HepG2 (cell line): ENCODE measurements around the gene ENTPD6. TPM values are rescaled to one million over a fixed set of nuclear protein-coding genes. Genes with fewer than 3 reads are reported as not detected.

Experiments used
- ATAC-seq: fragments of 200-7000 bp; cut with Tn5 transposase; 3 replicates; pipeline ENCODE4 v1.9.1; 2020; ENCODE audit warnings: mild to moderate bottlenecking, moderate library complexity
- BruUV-seq: library from RNA; stranded (reverse); fragments of 400-500 nt; replicated peaks from 2 replicates; lab custom pipeline; 2021; lab: Mats Ljungman, UMichigan
- CTCF ChIA-PET: fragments of 300-600 bp; formaldehyde crosslinking; extraction: SDS; loops from one replicate; lab custom pipeline; 2021; ENCODE audit warnings: low total read pairs, inconsistent platforms, low intra/inter-chr PET ratio; lab: Yijun Ruan, JAX
- POLR2A ChIA-PET: fragments of 350-600 bp; sonication (Branson Sonifier 250); formaldehyde crosslinking; loops from one replicate; lab custom pipeline; 2020; ENCODE audit warnings: antibody characterized with exemption, inconsistent platforms; lab: Yijun Ruan, JAX
- DNase-seq: peaks from one replicate; pipeline ENCODE4 v3.0.0-alpha.2; 2015; ENCODE audit warnings: low spot score
- FAIRE-seq: peaks from 3 replicates; lab custom pipeline; 2011; peaks lifted over from hg19 to GRCh38; lab: Jason Lieb, UNC
- H2AFZ ChIP-seq: one replicate; pipeline ENCODE4 v1.6.1; 2011; ENCODE audit warnings: low read length, inconsistent platforms
- H3K27ac ChIP-seq: fragments of 300-600 bp; 3 replicates; pipeline ENCODE4 v1.8.0; 2011; ENCODE audit warnings: mixed run types, mild to moderate bottlenecking, mixed read lengths, low read length, inconsistent platforms; ENCODE audit not compliant: insufficient read depth; ENCODE audit errors: extremely low read length
- H3K27me3 ChIP-seq, 2 experiments: fragments of 200-600 bp in 1 of 2; 2 replicates in 1 of 2; 3 replicates in 1 of 2; pipeline versions ENCODE4 v1.6.0 to v1.8.0; 2011; ENCODE audit warnings: low read length in 2 of 2, mild to moderate bottlenecking in 2 of 2, moderate library complexity in 2 of 2, inconsistent platforms in 1 of 2; ENCODE audit not compliant: insufficient read depth in 2 of 2, control insufficient read depth in 1 of 2
- H3K36me3 ChIP-seq, 2 experiments: fragments of 200-600 bp in 1 of 2; replicated peaks in 1 of 2; 2 replicates in 1 of 2; 3 replicates in 1 of 2; pipeline versions ENCODE4 v1.5.1 to v1.8.0; 2011; ENCODE audit warnings: low read length in 2 of 2, inconsistent platforms in 1 of 2; ENCODE audit not compliant: insufficient read depth in 2 of 2, control insufficient read depth in 1 of 2
- H3K4me1 ChIP-seq: 2 replicates; pipeline ENCODE4 v1.5.1; 2012; ENCODE audit warnings: low read length, inconsistent platforms; ENCODE audit not compliant: insufficient read depth
- H3K4me2 ChIP-seq: 2 replicates; pipeline ENCODE4 v1.6.0; 2011; ENCODE audit warnings: low read depth, low read length, inconsistent platforms
- H3K4me3 ChIP-seq, 3 experiments: fragments of 200-600 bp in 1 of 3; sonication (generic), shearing (Covaris generic) in 1 of 3; replicated peaks in 1 of 3; 2 replicates each; pipeline ENCODE4 v1.5.1; 2011 to 2016; ENCODE audit warnings: low read length in 3 of 3, inconsistent platforms in 2 of 3, low read depth in 2 of 3, mild to moderate bottlenecking in 2 of 3, control low read depth in 1 of 3, mixed read lengths in 1 of 3; ENCODE audit not compliant: insufficient read depth in 1 of 3
- H3K79me2 ChIP-seq: one replicate; pipeline ENCODE4 v1.6.1; 2011; ENCODE audit warnings: low read length, inconsistent platforms; ENCODE audit not compliant: insufficient read depth
- H3K9ac ChIP-seq: 2 replicates; pipeline ENCODE4 v1.6.0; 2011; ENCODE audit warnings: mild to moderate bottlenecking, low read depth, low read length, inconsistent platforms; ENCODE audit not compliant: insufficient read depth
- H3K9me3 ChIP-seq: 2 replicates; pipeline ENCODE4 v1.5.1; 2012; ENCODE audit warnings: mild to moderate bottlenecking, low read length
- H4K20me1 ChIP-seq: 2 replicates; pipeline ENCODE4 v1.6.0; 2011; ENCODE audit warnings: inconsistent platforms, mild to moderate bottlenecking, low read length, moderate library complexity; ENCODE audit not compliant: insufficient read depth
- SIX1 ChIP-seq: sonication (generic); formaldehyde crosslinking; IDR thresholded peaks from 2 replicates; pipeline ENCODE4 v1.4.0; 2020; ENCODE audit warnings: missing genetic modification reagents, borderline replicate concordance
- ZNF143 ChIP-seq: sonication (generic); formaldehyde crosslinking; IDR thresholded peaks from 2 replicates; pipeline ENCODE4 v1.4.0; 2020; ENCODE audit warnings: missing genetic modification reagents
- ZNF446 ChIP-seq: sonication (generic); formaldehyde crosslinking; IDR thresholded peaks from 2 replicates; pipeline ENCODE4 v1.5.0; 2020; ENCODE audit warnings: mild to moderate bottlenecking, missing genetic modification reagents
- ZNF609 ChIP-seq: sonication (generic); formaldehyde crosslinking; IDR thresholded peaks from 2 replicates; pipeline ENCODE4 v1.4.0; 2020; ENCODE audit warnings: mild to moderate bottlenecking, missing genetic modification reagents, borderline replicate concordance
- WGBS: methylation state at CpG from one replicate; pipeline ENCODE4 v1.1.6; 2017; ENCODE audit warnings: low lambda C conversion rate; 5-methylcytosine and 5-hydroxymethylcytosine counted together
- in situ Hi-C: cut with HindIII; loops from 2 replicates; pipeline ENCODE4 v1.10.0; 2017; ENCODE audit warnings: low pct_unique_long_range_greater_than_20kb; ENCODE audit not compliant: extremely low pct_ligation_motif_present
- intact Hi-C: fragments of 100-400 bp; cut with micrococcal nuclease; formaldehyde crosslinking; loops from one replicate; pipeline ENCODE4 v1.10.0; 2022; ENCODE audit not compliant: unreplicated experiment
- polyA plus RNA-seq, 8 experiments: library from polyadenylated mRNA; depleted of rRNA in 3 of 8; stranded (reverse) in 7 of 8; unstranded in 1 of 8; fragments of >200 nt; fragmentation: Illumina TruSeq in 4 of 8; extraction: Trizol in 4 of 8; gene quantifications; 2 replicates each; pipeline versions ENCODE4 v1.2.1 to v1.2.3, GENCODE V29; 2011 to 2016; ENCODE audit warnings: low read depth in 4 of 8, missing spikeins in 1 of 8, mixed read lengths in 1 of 8; ENCODE audit not compliant: insufficient read depth in 1 of 8
- total RNA-seq, 5 experiments: library from RNA; depleted of rRNA; stranded (reverse); fragments of >200 nt; fragmentation: Illumina TruSeq; extraction: Trizol; gene quantifications; 2 replicates each; pipeline ENCODE4 v1.2.3, GENCODE V29; 2016; ENCODE audit warnings: low read depth in 1 of 5
- TF ChIP-seq, protein P1 (sequence below): IDR thresholded peaks from 2 replicates; pipeline ENCODE4 v1.6.1; 2016; ENCODE audit warnings: missing biosample characterization, missing genetic modification reagents, low read depth
- TF ChIP-seq, protein P2 (sequence below): sonication (generic); formaldehyde crosslinking; IDR thresholded peaks from 2 replicates; pipeline ENCODE4 v1.5.1; 2020; ENCODE audit warnings: mild to moderate bottlenecking, moderate library complexity, missing genetic modification reagents

ENTPD6 gene
- total and polyA plus RNA-seq, 2 of the 13 experiments (the other 11 are each of a cell fraction or from before 2014, with no cell fraction given), result 164 to 172 TPM

- TF ChIP-seq, protein P1, sequence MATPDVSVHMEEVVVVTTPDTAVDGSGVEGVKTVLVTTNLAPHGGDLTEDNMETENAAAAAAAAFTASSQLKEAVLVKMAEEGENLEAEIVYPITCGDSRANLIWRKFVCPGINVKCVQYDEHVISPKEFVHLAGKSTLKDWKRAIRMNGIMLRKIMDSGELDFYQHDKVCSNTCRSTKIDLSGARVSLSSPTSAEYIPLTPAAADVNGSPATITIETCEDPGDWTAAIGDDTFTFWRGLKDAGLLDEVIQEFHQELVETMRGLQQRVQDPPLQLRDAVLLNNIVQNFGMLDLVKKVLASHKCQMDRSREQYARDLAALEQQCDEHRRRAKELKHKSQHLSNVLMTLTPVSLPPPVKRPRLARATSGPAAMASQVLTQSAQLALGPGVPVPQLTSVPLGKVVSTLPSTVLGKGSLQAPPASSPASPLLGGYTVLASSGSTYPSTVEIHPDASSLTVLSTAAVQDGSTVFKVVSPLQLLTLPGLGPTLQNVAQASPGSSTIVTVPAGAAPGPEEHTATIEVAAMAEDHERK (CRISPR knock-in tag), result no peak
- TF ChIP-seq, all 625 proteins: peak for 2
Measured at GRCh38 chr20:25207149-25207959, 11.8 kb downstream of the ENTPD6 start (continued).

- Histone ChIP-seq H3K27me3 (no peaks in the 10 kb centered on the region), H3K4me1 (peaks cover 12% of the 10 kb centered on the region), H3K9me3 (no peaks in the 10 kb centered on the region), H3K4me2 (no peak overlapping the region), H2AFZ (no peak overlapping the region), H3K79me2 (peaks cover 25% of the 10 kb centered on the region), H3K36me3 (peaks cover 28 to 35% of the 10 kb centered on the region in 2 experiments), H3K9ac (no peak overlapping the region), H3K4me3 (no peak overlapping the region), H4K20me1 (no peaks in the 10 kb centered on the region), H3K27ac (peak overlapping the region; percentile 32)
- no TSS peak for BruUV-seq
- peak; percentile 54 for ATAC-seq
- intact Hi-C loops, result no loop called here
- TF ChIP-seq, protein P2, sequence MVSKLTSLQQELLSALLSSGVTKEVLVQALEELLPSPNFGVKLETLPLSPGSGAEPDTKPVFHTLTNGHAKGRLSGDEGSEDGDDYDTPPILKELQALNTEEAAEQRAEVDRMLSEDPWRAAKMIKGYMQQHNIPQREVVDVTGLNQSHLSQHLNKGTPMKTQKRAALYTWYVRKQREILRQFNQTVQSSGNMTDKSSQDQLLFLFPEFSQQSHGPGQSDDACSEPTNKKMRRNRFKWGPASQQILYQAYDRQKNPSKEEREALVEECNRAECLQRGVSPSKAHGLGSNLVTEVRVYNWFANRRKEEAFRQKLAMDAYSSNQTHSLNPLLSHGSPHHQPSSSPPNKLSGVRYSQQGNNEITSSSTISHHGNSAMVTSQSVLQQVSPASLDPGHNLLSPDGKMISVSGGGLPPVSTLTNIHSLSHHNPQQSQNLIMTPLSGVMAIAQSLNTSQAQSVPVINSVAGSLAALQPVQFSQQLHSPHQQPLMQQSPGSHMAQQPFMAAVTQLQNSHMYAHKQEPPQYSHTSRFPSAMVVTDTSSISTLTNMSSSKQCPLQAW (CRISPR knock-in tag), result 0 out of 2 replicates have a peak, but pooled peaks have one; percentile 16
- no peak for TF ChIP-seq ZNF143 (CRISPR knock-in tag)
- TF ChIP-seq SIX1 (CRISPR knock-in tag), result 0 out of 2 replicates have a peak, but pooled peaks have one; percentile 18
- 0 out of 2 replicates have a peak, but pooled peaks have one; percentile 25 for TF ChIP-seq ZNF609 (CRISPR knock-in tag)
- TF ChIP-seq ZNF446, result no peak
- in situ Hi-C loops, result no loop called here
- POLR2A ChIA-PET, result no interaction called here
- DNase-seq, result no peak
- 80% methylated on average over 9 of the region's 9 CpGs for WGBS
- CTCF ChIA-PET, result no interaction called here
- FAIRE-seq, result no peak
Measured at GRCh38 chr20:25207960-25208534, 12.5 kb downstream of the ENTPD6 start.
